HepG2 (cell line): ENCODE measurements around the gene LDLR. TPM values are rescaled to one million over a fixed set of nuclear protein-coding genes. Genes with fewer than 3 reads are reported as not detected.

Source experiments
- AGO2 ChIP-seq: fragments of 200-400 bp; formaldehyde crosslinking; optimal IDR thresholded peaks from 2 replicates; pipeline ENCODE3; 2017; ENCODE audit warnings: mild to moderate bottlenecking, low read depth, low read length, moderate library complexity
- CEBPG ChIP-seq: IDR thresholded peaks from 2 replicates; pipeline ENCODE4 v1.6.1; 2016
- DNMT3B ChIP-seq: conservative IDR thresholded peaks from 2 replicates; pipeline ENCODE4 v1.6.1; 2016; ENCODE audit warnings: missing biosample characterization, control low read depth
- GPBP1L1 ChIP-seq: sonication (generic); formaldehyde crosslinking; IDR thresholded peaks from 2 replicates; pipeline ENCODE4 v1.5.0; 2020; ENCODE audit warnings: mild to moderate bottlenecking, missing genetic modification reagents
- HHEX ChIP-seq: IDR thresholded peaks from 2 replicates; pipeline ENCODE4 v1.6.1; 2016; ENCODE audit warnings: control low read depth
- HOXA9 ChIP-seq: sonication (generic); formaldehyde crosslinking; IDR thresholded peaks from 2 replicates; pipeline ENCODE4 v1.8.1; 2022; ENCODE audit warnings: missing genetic modification reagents, mild to moderate bottlenecking, moderate library complexity, borderline replicate concordance
- MAF1 ChIP-seq: sonication (generic); formaldehyde crosslinking; IDR thresholded peaks from 2 replicates; pipeline ENCODE4 v1.5.0; 2020; ENCODE audit warnings: missing genetic modification reagents, borderline replicate concordance
- NCOR1 ChIP-seq: fragments of 200-600 bp; sonication (generic); IDR thresholded peaks from 2 replicates; pipeline ENCODE4 v1.7.0; 2017; ENCODE audit warnings: antibody characterized with exemption, low read length, borderline replicate concordance
- SMAD9 ChIP-seq: sonication (generic); formaldehyde crosslinking; IDR thresholded peaks from 2 replicates; pipeline ENCODE4 v1.5.1; 2020; ENCODE audit warnings: mild to moderate bottlenecking, missing genetic modification reagents
- SRF ChIP-seq: IDR thresholded peaks from 2 replicates; pipeline ENCODE4 v1.6.1; 2011; ENCODE audit warnings: mild to moderate bottlenecking, low read depth, low read length, moderate library complexity
- TFDP1 ChIP-seq: IDR thresholded peaks from 2 replicates; pipeline ENCODE4 v1.6.1; 2016; ENCODE audit warnings: missing compliant biosample characterization, missing genetic modification reagents, borderline replicate concordance
- TFE3 ChIP-seq: IDR thresholded peaks from 2 replicates; pipeline ENCODE4 v1.6.1; 2016
- TGIF2 ChIP-seq: IDR thresholded peaks from 2 replicates; pipeline ENCODE4 v1.6.1; 2016; ENCODE audit warnings: control low read depth, missing compliant biosample characterization
- THAP7 ChIP-seq: sonication (generic); formaldehyde crosslinking; IDR thresholded peaks from 2 replicates; pipeline ENCODE4 v1.8.1; 2023; ENCODE audit warnings: mild to moderate bottlenecking, missing genetic modification reagents
- THAP9 ChIP-seq: sonication (generic); formaldehyde crosslinking; IDR thresholded peaks from 2 replicates; pipeline ENCODE4; 2020; ENCODE audit warnings: missing genetic modification reagents, mild to moderate bottlenecking, borderline replicate concordance
- U2AF1 ChIP-seq: fragments of 200-400 bp; formaldehyde crosslinking; optimal IDR thresholded peaks from 2 replicates; pipeline ENCODE3; 2017; ENCODE audit warnings: mild to moderate bottlenecking, low read depth, low read length
- ZFY ChIP-seq: sonication (generic); formaldehyde crosslinking; IDR thresholded peaks from 2 replicates; pipeline ENCODE4 v1.4.0; 2020; ENCODE audit warnings: missing genetic modification reagents
- ZFYVE20 ChIP-seq: sonication (generic); formaldehyde crosslinking; IDR thresholded peaks from 2 replicates; pipeline ENCODE4 v1.8.0; 2023; ENCODE audit warnings: low read depth, mild to moderate bottlenecking, moderate library complexity, missing genetic modification reagents, borderline replicate concordance
- ZNF550 ChIP-seq: sonication (generic); formaldehyde crosslinking; IDR thresholded peaks from 2 replicates; pipeline ENCODE4 v1.4.0; 2020; ENCODE audit warnings: mild to moderate bottlenecking, missing genetic modification reagents, borderline replicate concordance
- ZNF615 ChIP-seq: sonication (generic); formaldehyde crosslinking; IDR thresholded peaks from 2 replicates; pipeline ENCODE4 v1.5.0; 2020; ENCODE audit warnings: mild to moderate bottlenecking, missing genetic modification reagents, borderline replicate concordance
- ZNF639 ChIP-seq: conservative IDR thresholded peaks from 2 replicates; pipeline ENCODE4 v1.6.1; 2018; ENCODE audit warnings: missing genetic modification reagents
- ZNF776 ChIP-seq: sonication (generic); formaldehyde crosslinking; IDR thresholded peaks from 2 replicates; pipeline ENCODE4 v1.4.0; 2020; ENCODE audit warnings: mild to moderate bottlenecking, missing genetic modification reagents
- polyA plus RNA-seq, 8 experiments: library from polyadenylated mRNA; depleted of rRNA in 3 of 8; stranded (reverse) in 7 of 8; unstranded in 1 of 8; fragments of >200 nt; fragmentation: Illumina TruSeq in 4 of 8; extraction: Trizol in 4 of 8; gene quantifications; 2 replicates each; pipeline versions ENCODE4 v1.2.1 to v1.2.3, GENCODE V29; 2011 to 2016; ENCODE audit warnings: low read depth in 4 of 8, missing spikeins in 1 of 8, mixed read lengths in 1 of 8; ENCODE audit not compliant: insufficient read depth in 1 of 8
- total RNA-seq, 5 experiments: library from RNA; depleted of rRNA; stranded (reverse); fragments of >200 nt; fragmentation: Illumina TruSeq; extraction: Trizol; gene quantifications; 2 replicates each; pipeline ENCODE4 v1.2.3, GENCODE V29; 2016; ENCODE audit warnings: low read depth in 1 of 5

The LDLR gene
- total and polyA plus RNA-seq, 2 of the 13 experiments (the other 11 are each of a cell fraction or from before 2014, with no cell fraction given), result 51.6 to 92.5 TPM

GRCh38 chr19:11142528-11143171, 53.4 kb downstream of the LDLR start (continued):
- TF ChIP-seq SMAD9 (CRISPR knock-in tag) (no peak), THAP7 (CRISPR knock-in tag) (no peak), THAP9 (CRISPR knock-in tag) (no peak), SRF (no peak), ZNF639 (CRISPR knock-in tag) (no peak), GPBP1L1 (CRISPR knock-in tag) (no peak), TFE3 (CRISPR knock-in tag) (no peak), ZNF615 (CRISPR knock-in tag) (no peak), U2AF1 (no peak), TFDP1 (CRISPR knock-in tag) (no peak), ZNF550 (CRISPR knock-in tag) (no peak), HHEX (no peak), ZFY (CRISPR knock-in tag) (peak; percentile 67), ZFYVE20 (CRISPR knock-in tag) (no peak), HOXA9 (no peak), NCOR1 (no peak), DNMT3B (no peak), TGIF2 (CRISPR knock-in tag) (no peak), CEBPG (CRISPR knock-in tag) (no peak), ZNF776 (CRISPR knock-in tag) (no peak), MAF1 (CRISPR knock-in tag) (no peak), AGO2 (peak; percentile 95)
